Ishikawa (cell line): ENCODE measurements around the gene MMAB.

ENCODE experiments used
- EP300 ChIP-seq: IDR thresholded peaks from 2 replicates; pipeline ENCODE4 v1.6.1; 2012; ENCODE audit warnings: borderline replicate concordance
- RAD21 ChIP-seq: IDR thresholded peaks from 2 replicates; pipeline ENCODE4 v1.6.1; 2012; ENCODE audit warnings: low read depth
- TEAD4 ChIP-seq: IDR thresholded peaks from 2 replicates; pipeline ENCODE4 v1.6.1; 2012
- TF ChIP-seq, protein P1 (sequence below): IDR thresholded peaks from 2 replicates; pipeline ENCODE4 v1.6.1; 2012

DNA sequence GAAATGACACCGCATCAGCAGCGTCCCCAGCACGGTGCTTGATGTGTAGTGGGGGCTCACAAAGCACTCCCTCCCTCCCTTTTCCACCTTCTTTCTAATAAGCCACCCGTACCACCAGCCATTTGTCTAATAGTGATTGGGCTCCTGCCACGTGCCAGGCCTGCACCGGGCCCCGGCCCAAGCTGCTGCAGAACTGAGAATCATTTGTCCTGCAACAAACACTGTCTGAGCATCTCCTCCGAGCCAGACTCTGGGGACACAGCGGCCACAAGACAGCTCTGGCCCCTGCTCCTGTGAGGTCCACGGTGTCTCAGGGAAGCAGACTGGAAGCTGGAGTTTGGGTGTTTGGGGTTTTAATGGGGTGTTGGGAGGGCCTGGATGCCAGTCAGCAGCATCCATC lies 44.2 kb upstream of the MMAB start:
- TF ChIP-seq EP300 (no peak), RAD21 (no peak), TEAD4 (no peak)
- TF ChIP-seq, protein P1, sequence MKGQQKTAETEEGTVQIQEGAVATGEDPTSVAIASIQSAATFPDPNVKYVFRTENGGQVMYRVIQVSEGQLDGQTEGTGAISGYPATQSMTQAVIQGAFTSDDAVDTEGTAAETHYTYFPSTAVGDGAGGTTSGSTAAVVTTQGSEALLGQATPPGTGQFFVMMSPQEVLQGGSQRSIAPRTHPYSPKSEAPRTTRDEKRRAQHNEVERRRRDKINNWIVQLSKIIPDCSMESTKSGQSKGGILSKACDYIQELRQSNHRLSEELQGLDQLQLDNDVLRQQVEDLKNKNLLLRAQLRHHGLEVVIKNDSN = no peak
